Measurements from ENCODE around the gene EEF2K. TPM values are rescaled to one million over a fixed set of nuclear protein-coding genes. Genes with fewer than 3 reads are reported as not detected.

Gene EEF2K
- total and polyA plus RNA-seq, 2 of the 13 experiments (the other 11 are each of a cell fraction or from before 2014, with no cell fraction given) = 22.0 to 23.8 TPM

GRCh38 chr16:22337045-22337444, 131.0 kb downstream of the EEF2K start (continued):
- TF ChIP-seq ZNF407 (CRISPR knock-in tag; IDR thresholded peaks at IDR 0.05; ENCODE audit: not compliant biosample characterization) = no peak
- TF ChIP-seq ZNF780A (CRISPR knock-in tag; IDR thresholded peaks at IDR 0.05) = no peak
- no peak for TF ChIP-seq MIER3 (CRISPR knock-in tag; IDR thresholded peaks at IDR 0.05; ENCODE audit: borderline replicate concordance)
- no peak for TF ChIP-seq ZNF562 (CRISPR knock-in tag; IDR thresholded peaks at IDR 0.05; ENCODE audit: borderline replicate concordance)
- no peak for TF ChIP-seq CENPT (CRISPR knock-in tag; IDR thresholded peaks at IDR 0.05; ENCODE audit: low read depth)
- TF ChIP-seq SAP130 (CRISPR knock-in tag; IDR thresholded peaks at IDR 0.05; ENCODE audit: low read depth) = no peak
- TF ChIP-seq PITX1 (CRISPR knock-in tag; IDR thresholded peaks at IDR 0.05) = no peak
- TF ChIP-seq ZNF597 (CRISPR knock-in tag; IDR thresholded peaks at IDR 0.05) = no peak
- no peak for TF ChIP-seq ZFP36 (IDR thresholded peaks at IDR 0.05; ENCODE audit: borderline replicate concordance, low read depth, low read length, partially characterized antibody)
- no peak for TF ChIP-seq ZFP90 (CRISPR knock-in tag; IDR thresholded peaks at IDR 0.05; ENCODE audit: borderline replicate concordance)
- TF ChIP-seq ZNF235 (CRISPR knock-in tag; IDR thresholded peaks at IDR 0.05; ENCODE audit: borderline replicate concordance) = no peak
- TF ChIP-seq ZNF280D (CRISPR knock-in tag; IDR thresholded peaks at IDR 0.05) = 0 out of 2 replicates have a peak, but pooled peaks have one; percentile 63
- no peak for TF ChIP-seq ZMYM2 (CRISPR knock-in tag; IDR thresholded peaks at IDR 0.05)
- TF ChIP-seq THRA (CRISPR knock-in tag; IDR thresholded peaks at IDR 0.05; ENCODE audit: borderline replicate concordance) = no peak
- no peak for TF ChIP-seq SRSF9 (IDR thresholded peaks at IDR 0.05; ENCODE audit: borderline replicate concordance, insufficient read depth, low read depth, low read length, poor library complexity, severe bottlenecking)

Measured in HepG2 (cell line).